Mononuclear cell (primary cell): Measurements from ENCODE around the gene DUS3L. TPM values are rescaled to one million over a fixed set of nuclear protein-coding genes. Genes with fewer than 3 reads are reported as not detected.

Experiments used
- total RNA-seq: library from RNA; depleted of rRNA; stranded (reverse); fragments of >200 nt; gene quantifications from one replicate; pipeline ENCODE4 v1.2.3, GENCODE V29; 2012

The DUS3L gene
- total RNA-seq, 1 donor = 42.8 TPM

Other genes starting within 250 kb of the DUS3L start
- gene TINCR, start 223.2 kb downstream of the DUS3L start, total RNA-seq = 0.84 TPM
- gene SAFB2, start 168.4 kb downstream of the DUS3L start, total RNA-seq = 107 TPM
- 140 TPM for gene SAFB, start 168.1 kb downstream of the DUS3L start, total RNA-seq
- gene MICOS13, start 110.6 kb downstream of the DUS3L start, total RNA-seq = 8.5 TPM
- gene HSD11B1L, start 110.1 kb downstream of the DUS3L start, total RNA-seq = 3.5 TPM
- 378 TPM for gene RPL36, start 100.9 kb downstream of the DUS3L start, total RNA-seq
- gene LONP1, start 71.0 kb downstream of the DUS3L start, total RNA-seq = 46.4 TPM
- gene CATSPERD, start 70.5 kb downstream of the DUS3L start, total RNA-seq = not detected
- gene PRR22, start 6.4 kb downstream of the DUS3L start, total RNA-seq = 0.42 TPM
- 0.10 TPM for gene NRTN, start 13.9 kb upstream of the DUS3L start, total RNA-seq
- gene FUT6, start 48.5 kb upstream of the DUS3L start, total RNA-seq = not detected
- gene FUT3, start 60.3 kb upstream of the DUS3L start, total RNA-seq = 0.21 TPM
- gene FUT5, start 79.4 kb upstream of the DUS3L start, total RNA-seq = 3.8 TPM
- 59.5 TPM for gene NDUFA11, start 112.6 kb upstream of the DUS3L start, total RNA-seq
- 18.2 TPM for gene VMAC, start 113.7 kb upstream of the DUS3L start, total RNA-seq
- 10.6 TPM for gene CAPS, start 123.1 kb upstream of the DUS3L start, total RNA-seq
- gene RANBP3, start 187.0 kb upstream of the DUS3L start, total RNA-seq = 62.9 TPM